H1 (cell line): ENCODE results near the gene LTBR. TPM values are rescaled to one million over a fixed set of nuclear protein-coding genes. Genes with fewer than 3 reads are reported as not detected.

Experiments used
- CTCF ChIA-PET: fragments of 300-600 bp; sonication (Branson Sonifier 250); formaldehyde crosslinking; loops from one replicate; lab custom pipeline; 2021; ENCODE audit not compliant: partially characterized antibody; lab: Charles Lee
- POLR2A ChIA-PET: fragments of 300-600 bp; sonication (Branson Sonifier 250); formaldehyde crosslinking; loops from one replicate; lab custom pipeline; 2021; ENCODE audit warnings: inconsistent platforms; ENCODE audit not compliant: partially characterized antibody; lab: Charles Lee
- DNase-seq, 2 experiments: peaks; one replicate each; pipeline versions ENCODE4 v3.0.0 to v3.0.0-alpha.2; 2010 to 2022; ENCODE audit warnings: low spot score in 2 of 2, low read depth in 1 of 2, mixed read lengths in 1 of 2
- FAIRE-seq: peaks from 2 replicates; lab custom pipeline; 2011; peaks lifted over from hg19 to GRCh38; lab: Jason Lieb, UNC
- H2AFZ ChIP-seq: 2 replicates; pipeline ENCODE4 v1.8.1; 2012; ENCODE audit warnings: low read length, inconsistent platforms
- H2AK5ac ChIP-seq: 2 replicates; pipeline ENCODE4 v1.6.1; 2013; ENCODE audit warnings: low read depth, low read length
- H2BK120ac ChIP-seq: replicated peaks from 2 replicates; pipeline ENCODE3; 2013; ENCODE audit warnings: low read depth, low read length, inconsistent platforms
- H2BK12ac ChIP-seq: 2 replicates; pipeline ENCODE4 v1.6.1; 2013; ENCODE audit warnings: low read depth, low read length
- H2BK15ac ChIP-seq: 2 replicates; pipeline ENCODE4 v1.6.1; 2013; ENCODE audit warnings: low read length
- H2BK20ac ChIP-seq: 2 replicates; pipeline ENCODE4 v1.6.1; 2013; ENCODE audit warnings: low read length
- H2BK5ac ChIP-seq: 2 replicates; pipeline ENCODE4 v1.6.1; 2013; ENCODE audit warnings: low read depth, low read length
- H3K14ac ChIP-seq: 2 replicates; pipeline ENCODE4 v1.6.1; 2013; ENCODE audit warnings: inconsistent platforms; ENCODE audit not compliant: insufficient read length
- H3K18ac ChIP-seq: 2 replicates; pipeline ENCODE4 v1.6.1; 2013; ENCODE audit warnings: low read length; ENCODE audit errors: extremely low read depth
- H3K23ac ChIP-seq: 2 replicates; pipeline ENCODE4 v1.6.1; 2013; ENCODE audit warnings: inconsistent platforms; ENCODE audit not compliant: insufficient read length
- H3K23me2 ChIP-seq: 2 replicates; pipeline ENCODE4 v1.6.1; 2013; ENCODE audit warnings: low read depth, low read length
- H3K27ac ChIP-seq: 2 replicates; pipeline ENCODE4 v1.6.1; 2011; ENCODE audit warnings: low read depth, low read length, inconsistent platforms
- H3K27me3 ChIP-seq, 4 experiments: replicated peaks in 1 of 4; 1 replicate in 1 of 4; 2 replicates in 3 of 4; pipeline versions ENCODE4 v1.6.1 to v1.8.1; 2011 to 2013; ENCODE audit warnings: low read length in 3 of 4, mild to moderate bottlenecking in 3 of 4, inconsistent platforms in 2 of 4, mixed read lengths in 2 of 4, moderate library complexity in 1 of 4; ENCODE audit not compliant: control insufficient read depth in 3 of 4, insufficient read depth in 3 of 4; ENCODE audit errors: extremely low read depth in 1 of 4
- H3K36me3 ChIP-seq, 4 experiments: 2 replicates each; pipeline versions ENCODE4 v1.6.1 to v1.8.1; 2011 to 2013; ENCODE audit warnings: mild to moderate bottlenecking in 4 of 4, low read length in 3 of 4, moderate library complexity in 2 of 4, control low read depth in 1 of 4, inconsistent platforms in 1 of 4; ENCODE audit not compliant: insufficient read depth in 4 of 4, control insufficient read depth in 2 of 4
- H3K4ac ChIP-seq: replicated peaks from 2 replicates; pipeline ENCODE3; 2013; ENCODE audit warnings: low read length, low read depth, mixed read lengths, inconsistent platforms; ENCODE audit not compliant: insufficient read length
- H3K4me1 ChIP-seq, 4 experiments: replicated peaks in 1 of 4; 1 replicate in 1 of 4; 2 replicates in 3 of 4; pipeline versions ENCODE4 v1.6.1 to v1.8.1; 2011 to 2013; ENCODE audit warnings: low read length in 3 of 4, inconsistent platforms in 2 of 4, mixed read lengths in 1 of 4; ENCODE audit not compliant: insufficient read depth in 4 of 4, control insufficient read depth in 3 of 4
- H3K4me2 ChIP-seq, 2 experiments: 2 replicates each; pipeline versions ENCODE4 v1.6.1 to v1.8.1; 2011 to 2013; ENCODE audit warnings: low read depth in 2 of 2, low read length in 2 of 2, control low read depth in 1 of 2, inconsistent platforms in 1 of 2, mild to moderate bottlenecking in 1 of 2; ENCODE audit not compliant: insufficient read depth in 1 of 2
- H3K4me3 ChIP-seq, 4 experiments: fragments of 200-600, 300-600 bp in 1 of 4; sonication (generic), shearing (Covaris generic), sonication (Bioruptor Twin) in 1 of 4; 2 replicates each; pipeline versions ENCODE4 v1.5.1 to v1.8.1; 2011 to 2016; ENCODE audit warnings: low read length in 4 of 4, low read depth in 3 of 4, control low read depth in 2 of 4, inconsistent platforms in 2 of 4, mild to moderate bottlenecking in 2 of 4, mixed read lengths in 1 of 4, moderate library complexity in 1 of 4; ENCODE audit not compliant: insufficient read depth in 2 of 4; ENCODE audit errors: extremely low read depth in 1 of 4
- H3K56ac ChIP-seq: replicated peaks from 2 replicates; pipeline ENCODE3; 2013; ENCODE audit warnings: low read depth, mild to moderate bottlenecking, mixed read lengths, low read length, inconsistent platforms; ENCODE audit not compliant: insufficient read length
- H3K79me1 ChIP-seq: 2 replicates; pipeline ENCODE4 v1.6.1; 2013; ENCODE audit warnings: low read depth, low read length, control low read depth
- H3K79me2 ChIP-seq, 2 experiments: 2 replicates each; pipeline versions ENCODE4 v1.6.1 to v1.8.1; 2012 to 2013; ENCODE audit warnings: low read length in 2 of 2, mild to moderate bottlenecking in 2 of 2, inconsistent platforms in 1 of 2; ENCODE audit not compliant: insufficient read depth in 2 of 2, control insufficient read depth in 1 of 2
- H3K9ac ChIP-seq, 4 experiments: replicated peaks in 1 of 4; 1 replicate in 1 of 4; 2 replicates in 3 of 4; pipeline versions ENCODE4 v1.6.1 to v1.8.1; 2011 to 2013; ENCODE audit warnings: low read depth in 3 of 4, low read length in 3 of 4, control low read depth in 2 of 4, mild to moderate bottlenecking in 2 of 4, moderate library complexity in 2 of 4, inconsistent platforms in 1 of 4; ENCODE audit errors: extremely low read depth in 1 of 4
- H3K9me3 ChIP-seq, 2 experiments: 2 replicates each; pipeline versions ENCODE4 v1.6.1 to v1.8.1; 2012 to 2013; ENCODE audit warnings: mild to moderate bottlenecking in 2 of 2, moderate library complexity in 2 of 2, control low read depth in 1 of 2, inconsistent platforms in 1 of 2, low read depth in 1 of 2, low read length in 1 of 2, mixed read lengths in 1 of 2; ENCODE audit not compliant: insufficient read depth in 2 of 2
- H4K20me1 ChIP-seq, 2 experiments: replicated peaks in 1 of 2; 2 replicates each; pipeline versions ENCODE3 to v1.8.1; 2011 to 2013; ENCODE audit warnings: inconsistent platforms in 2 of 2, low read length in 2 of 2, mild to moderate bottlenecking in 1 of 2; ENCODE audit not compliant: insufficient read depth in 2 of 2, control insufficient read depth in 1 of 2
- H4K5ac ChIP-seq: 2 replicates; pipeline ENCODE4 v1.6.1; 2013; ENCODE audit warnings: low read length, low read depth, mixed read lengths, inconsistent platforms; ENCODE audit not compliant: insufficient read length
- H4K8ac ChIP-seq: 2 replicates; pipeline ENCODE4 v1.8.0; 2013; ENCODE audit warnings: mild to moderate bottlenecking, moderate library complexity, low read length, inconsistent platforms; ENCODE audit not compliant: insufficient read depth; ENCODE audit errors: extremely low read depth
- H4K91ac ChIP-seq: replicated peaks from 2 replicates; pipeline ENCODE3; 2013; ENCODE audit warnings: low read length, mixed read lengths, inconsistent platforms; ENCODE audit not compliant: insufficient read length
- ASH2L ChIP-seq: fragments of 200-600, 300-600 bp; sonication (generic); IDR thresholded peaks from one replicate; pipeline ENCODE4 v1.7.1; 2017; ENCODE audit warnings: low read length
- CHD2 ChIP-seq: IDR thresholded peaks from 2 replicates; pipeline ENCODE4 v1.6.1; 2012; ENCODE audit warnings: low read length, improper control_type of control experiment
- EGR1 ChIP-seq: IDR thresholded peaks from 2 replicates; pipeline ENCODE4 v1.6.1; 2011; ENCODE audit warnings: low read depth, low read length, borderline replicate concordance
- EP300 ChIP-seq, 2 experiments: IDR thresholded peaks; 1 replicate in 1 of 2; 2 replicates in 1 of 2; pipeline ENCODE4 v1.6.1; 2011 to 2012; ENCODE audit warnings: low read depth in 2 of 2, low read length in 2 of 2, mild to moderate bottlenecking in 2 of 2, borderline replicate concordance in 1 of 2, inconsistent platforms in 1 of 2, moderate library complexity in 1 of 2
- GTF2F1 ChIP-seq: IDR thresholded peaks from 2 replicates; pipeline ENCODE4 v1.6.1; 2012; ENCODE audit warnings: low read depth, low read length, improper control_type of control experiment, borderline replicate concordance
- KDM1A ChIP-seq: fragments of 200-600, 300-600 bp; sonication (generic); IDR thresholded peaks from 2 replicates; pipeline ENCODE4 v1.7.1; 2016; ENCODE audit warnings: mild to moderate bottlenecking, low read length, borderline replicate concordance
- NRF1 ChIP-seq: IDR thresholded peaks from 2 replicates; pipeline ENCODE4 v1.6.1; 2011; ENCODE audit warnings: mild to moderate bottlenecking, low read depth, low read length, improper control_type of control experiment
- POLR2A ChIP-seq, 2 experiments: IDR thresholded peaks; 1 replicate in 1 of 2; 2 replicates in 1 of 2; pipeline ENCODE4 v1.6.1; 2011; ENCODE audit warnings: low read depth in 2 of 2, low read length in 2 of 2, mild to moderate bottlenecking in 2 of 2; ENCODE audit errors: control extremely low read depth in 1 of 2
- RAD21 ChIP-seq, 2 experiments: IDR thresholded peaks in 1 of 2; conservative IDR thresholded peaks in 1 of 2; 2 replicates each; pipeline ENCODE4 v1.6.1; 2011; ENCODE audit warnings: low read depth in 2 of 2, low read length in 2 of 2, improper control_type of control experiment in 1 of 2, inconsistent platforms in 1 of 2, mild to moderate bottlenecking in 1 of 2, moderate library complexity in 1 of 2
- RBBP5 ChIP-seq: IDR thresholded peaks from 2 replicates; pipeline ENCODE4 v1.7.1; 2012; ENCODE audit warnings: low read depth, mild to moderate bottlenecking, inconsistent platforms, low read length, moderate library complexity, borderline replicate concordance
- SIN3A ChIP-seq, 2 experiments: IDR thresholded peaks in 1 of 2; conservative IDR thresholded peaks in 1 of 2; 2 replicates each; pipeline ENCODE4 v1.6.1; 2011 to 2012; ENCODE audit warnings: low read length in 2 of 2, improper control_type of control experiment in 1 of 2, low read depth in 1 of 2, mild to moderate bottlenecking in 1 of 2
- SIX5 ChIP-seq: IDR thresholded peaks from 2 replicates; pipeline ENCODE4 v1.6.1; 2011; ENCODE audit warnings: mild to moderate bottlenecking, low read depth, low read length
- SP2 ChIP-seq: IDR thresholded peaks from 2 replicates; pipeline ENCODE4 v1.6.1; 2012; ENCODE audit warnings: mild to moderate bottlenecking, low read length, inconsistent platforms
- TBP ChIP-seq: IDR thresholded peaks from 2 replicates; pipeline ENCODE4 v1.6.1; 2011; ENCODE audit warnings: low read depth, low read length, improper control_type of control experiment
- TCF12 ChIP-seq: IDR thresholded peaks from 2 replicates; pipeline ENCODE4 v1.6.1; 2011; ENCODE audit warnings: low read depth, mild to moderate bottlenecking, low read length
- YY1 ChIP-seq: IDR thresholded peaks from 2 replicates; pipeline ENCODE4 v1.6.1; 2011; ENCODE audit warnings: low read depth, mild to moderate bottlenecking, low read length
- WGBS, 2 experiments: shearing (Covaris generic) in 1 of 2; methylation state at CpG; one replicate each; pipeline versions ENCODE4 v1.1.6 to v1.1.7; 2013 to 2015; ENCODE audit warnings: low lambda C conversion rate in 2 of 2, mixed read lengths in 2 of 2, inconsistent platforms in 1 of 2, low coverage in 1 of 2, missing lambda C conversion rate in 1 of 2; ENCODE audit not compliant: insufficient replicate concordance in 2 of 2, insufficient coverage in 1 of 2, insufficient read length in 1 of 2; ENCODE audit errors: extremely low coverage in 1 of 2, missing lambda C conversion rate in 1 of 2; 5-methylcytosine and 5-hydroxymethylcytosine counted together
- polyA plus RNA-seq, 7 experiments: library from polyadenylated mRNA; depleted of rRNA in 3 of 7; stranded (reverse) in 5 of 7; unstranded in 2 of 7; fragments of >200 nt in 5 of 7; fragments of 200-250 nt in 2 of 7; gene quantifications; 1 replicate in 5 of 7; 2 replicates in 1 of 7; 4 replicates in 1 of 7; pipeline versions ENCODE4 v1.2.1 to v1.2.3, GENCODE V29; 2011 to 2013; ENCODE audit warnings: missing spikeins in 2 of 7, mixed read lengths in 2 of 7
- total RNA-seq: library from RNA; stranded (reverse); fragmentation: NEBNext Ultra II Directional; extraction: Animal tissue kit (Norgen Biotek cat#: 25700); gene quantifications from 2 replicates; pipeline ENCODE4 v1.2.1, GENCODE V29; 2021

Gene LTBR
- total and polyA plus RNA-seq, 2 of the 8 experiments (the other 6 are each of a cell fraction or from before 2014, with no cell fraction given) = 5.1 to 6.3 TPM

GRCh38 chr12:6405963-6406362 lies 22.0 kb downstream of the LTBR start:
- POLR2A ChIA-PET = interaction anchor here (0.8 to 1.0 kb wide), 2 partner anchors 130 to 131 kb away, joined by 3 to 4 read pairs; no protein-coding TSS in a partner anchor
- H2AFZ ChIP-seq = no peak overlapping the region
- WGBS, 2 experiments = 87% methylated on average over 6 of the region's 6 CpGs; no CpG with 5 or more reads in 1 of the 2 experiments
- TF ChIP-seq SIN3A (conservative IDR thresholded peaks at IDR 0.05 in 1 of 2, IDR thresholded peaks at IDR 0.05 in 1 of 2; ENCODE audit: low read depth in 1 of 2, low read length in 2 of 2) = no peak
- no peak for TF ChIP-seq SIX5
- TF ChIP-seq TBP = no peak
- no peak for TF ChIP-seq YY1
- no peak for TF ChIP-seq GTF2F1
- no peak for TF ChIP-seq RAD21 (IDR thresholded peaks at IDR 0.05 in 1 of 2, conservative IDR thresholded peaks at IDR 0.05 in 1 of 2; ENCODE audit: low read depth in 2 of 2, low read length in 2 of 2)
- TF ChIP-seq ASH2L = no peak
- TF ChIP-seq EGR1 = no peak
- no peak for TF ChIP-seq TCF12
- no peak for TF ChIP-seq RBBP5
- TF ChIP-seq SP2 = no peak
- no peak for TF ChIP-seq KDM1A
- TF ChIP-seq EP300 (IDR thresholded peaks at IDR 0.05; ENCODE audit: borderline replicate concordance in 1 of 2, low read depth in 2 of 2, low read length in 2 of 2) = no peak
- TF ChIP-seq NRF1 = no peak
- TF ChIP-seq POLR2A (IDR thresholded peaks at IDR 0.05; ENCODE audit: control extremely low read depth in 1 of 2, low read depth in 2 of 2, low read length in 2 of 2) = no peak
- no peak for TF ChIP-seq CHD2

More at GRCh38 chr12:6405963-6406362, 22.0 kb downstream of the LTBR start:
- Histone ChIP-seq H3K23ac (no peak overlapping the region), H3K4me2 (no peak overlapping the region), H4K20me1 (no peaks in the 10 kb centered on the region), H3K4ac (no peak overlapping the region), H3K36me3 (no peaks in the 10 kb centered on the region), H2BK120ac (no peak overlapping the region), H2AK5ac (no peak overlapping the region), H3K79me1 (no peaks in the 10 kb centered on the region), H2BK20ac (no peak overlapping the region), H3K27me3 (no peaks in the 10 kb centered on the region), H3K79me2 (no peaks in the 10 kb centered on the region), H3K18ac (no peak overlapping the region), H2BK15ac (no peak overlapping the region), H2BK12ac (no peak overlapping the region), H3K27ac (no peak overlapping the region), H2BK5ac (no peak overlapping the region), H3K4me3 (no peak overlapping the region), H4K5ac (no peak overlapping the region), H3K14ac (no peak overlapping the region), H3K9me3 (no peaks in the 10 kb centered on the region), H3K9ac (no peak overlapping the region), H4K91ac (no peak overlapping the region), H3K56ac (no peak overlapping the region), H3K23me2 (no peaks in the 10 kb centered on the region), H3K4me1 (no peaks in the 10 kb centered on the region), H4K8ac (no peak overlapping the region)
- FAIRE-seq (no peak), DNase-seq (no peak)
- CTCF ChIA-PET = no interaction called here
